HG02642 (cell line): ENCODE measurements around the gene CNNM1.

Experiments used
- ATAC-seq: cut with Tn5 transposase; IDR thresholded peaks from one replicate; pipeline ENCODE4 v1.9.1; 2021; ENCODE audit warnings: mild to moderate bottlenecking; ENCODE audit not compliant: unreplicated experiment, poor library complexity

Gene CNNM1

GRCh38 chr10:99369126-99369525, 40.0 kb downstream of the CNNM1 start:
- no peak for ATAC-seq

- ATAC-seq = no peak
Measured at GRCh38 chr10:99369551-99369950, 40.4 kb downstream of the CNNM1 start.

- ATAC-seq = peak; percentile 88
Measured at GRCh38 chr10:99370993-99371392, 41.8 kb downstream of the CNNM1 start.

- no peak for ATAC-seq
Measured at GRCh38 chr10:99372546-99373271, 43.6 kb downstream of the CNNM1 start.

- ATAC-seq = no peak
Measured at GRCh38 chr10:99374526-99374925, 45.4 kb downstream of the CNNM1 start.

GRCh38 chr10:99374972-99375371, 45.8 kb downstream of the CNNM1 start:
- no peak for ATAC-seq

- no peak for ATAC-seq
Measured at GRCh38 chr10:99375426-99375825, 46.3 kb downstream of the CNNM1 start.

- ATAC-seq = no peak
Measured at GRCh38 chr10:99382176-99382575, 53.0 kb downstream of the CNNM1 start.

GRCh38 chr10:99387071-99387470, 57.9 kb downstream of the CNNM1 start:
- ATAC-seq = no peak

GRCh38 chr10:99387541-99387940, 58.4 kb downstream of the CNNM1 start:
- ATAC-seq = no peak

- no peak for ATAC-seq
Measured at GRCh38 chr10:99389729-99390480, 60.7 kb downstream of the CNNM1 start.

- ATAC-seq = no peak
Measured at GRCh38 chr10:99391346-99391745, 62.2 kb downstream of the CNNM1 start.

- ATAC-seq = no peak
Measured at GRCh38 chr10:99393036-99393435, 63.9 kb downstream of the CNNM1 start.

- no peak for ATAC-seq
Measured at GRCh38 chr10:99393683-99394082, 64.5 kb downstream of the CNNM1 start.

- no peak for ATAC-seq
Measured at GRCh38 chr10:99394256-99394655, 65.1 kb downstream of the CNNM1 start.

GRCh38 chr10:99394761-99395386, 65.7 kb downstream of the CNNM1 start:
- ATAC-seq = no peak

- ATAC-seq = no peak
Measured at GRCh38 chr10:99395750-99396445, 66.7 kb downstream of the CNNM1 start.

- ATAC-seq = no peak
Measured at GRCh38 chr10:99396471-99396870, 67.3 kb downstream of the CNNM1 start.

GRCh38 chr10:99399664-99400063, 70.5 kb downstream of the CNNM1 start:
- no peak for ATAC-seq

GRCh38 chr10:99403674-99404073, 74.5 kb downstream of the CNNM1 start:
- ATAC-seq = peak; percentile 47

GRCh38 chr10:99406149-99406548, 77.0 kb downstream of the CNNM1 start:
- ATAC-seq = no peak
